Neural progenitor cell (in vitro differentiated cells): ENCODE results near the gene CHTOP. TPM values are rescaled to one million over a fixed set of nuclear protein-coding genes. Genes with fewer than 3 reads are reported as not detected.

Experiments used
- DNase-seq: peaks from one replicate; pipeline ENCODE4 v3.0.0-alpha.2; 2016; ENCODE audit warnings: low spot score
- H2AFZ ChIP-seq: fragments of 200-600 bp; sonication (generic); replicated peaks from 2 replicates; pipeline ENCODE4 v1.6.1; 2016; ENCODE audit warnings: antibody characterized with exemption
- H3F3A ChIP-seq: fragments of 200-600 bp; sonication (generic); 2 replicates; pipeline ENCODE4 v1.6.1; 2016; ENCODE audit warnings: antibody characterized with exemption, low read depth
- H3K27ac ChIP-seq: fragments of 200-600 bp; sonication (generic); 2 replicates; pipeline ENCODE4 v1.5.1; 2016; ENCODE audit warnings: mild to moderate bottlenecking
- H3K27me3 ChIP-seq: fragments of 200-600 bp; sonication (generic); 2 replicates; pipeline ENCODE4 v1.6.1; 2016; ENCODE audit warnings: mild to moderate bottlenecking, moderate library complexity
- H3K36me3 ChIP-seq: fragments of 200-600 bp; sonication (generic); 2 replicates; pipeline ENCODE4 v1.5.1; 2016
- H3K4me1 ChIP-seq: fragments of 200-600 bp; sonication (generic); 2 replicates; pipeline ENCODE4 v1.6.1; 2016; ENCODE audit warnings: mixed run types
- H3K4me2 ChIP-seq: fragments of 200-600 bp; sonication (generic); 2 replicates; pipeline ENCODE4 v1.6.1; 2016
- H3K4me3 ChIP-seq: fragments of 200-600 bp; sonication (generic); 2 replicates; pipeline ENCODE4 v1.5.1; 2016
- H3K79me2 ChIP-seq: fragments of 200-600 bp; sonication (generic); 2 replicates; pipeline ENCODE4 v1.6.1; 2016; ENCODE audit warnings: low read depth
- H3K9ac ChIP-seq: fragments of 200-600 bp; sonication (generic); 2 replicates; pipeline ENCODE4 v1.6.1; 2016
- H3K9me3 ChIP-seq: fragments of 200-600 bp; sonication (generic); 2 replicates; pipeline ENCODE4 v1.5.1; 2016; ENCODE audit warnings: low read depth
- H4K20me1 ChIP-seq: fragments of 200-600 bp; sonication (generic); 2 replicates; pipeline ENCODE4 v1.6.1; 2016; ENCODE audit warnings: low read depth
- H3K27ac Mint-ChIP-seq: 3 replicates; pipeline ENCODE4 v1.8.0; 2021; ENCODE audit warnings: mixed read lengths
- H3K27me3 Mint-ChIP-seq: 2 replicates; pipeline ENCODE4 v1.8.0; 2022; ENCODE audit warnings: low read depth, mild to moderate bottlenecking, inconsistent platforms, moderate library complexity, mixed read lengths; ENCODE audit not compliant: insufficient read depth
- H3K36me3 Mint-ChIP-seq: 3 replicates; pipeline ENCODE4 v1.8.0; 2021; ENCODE audit warnings: mixed read lengths
- H3K4me1 Mint-ChIP-seq: 3 replicates; pipeline ENCODE4 v1.8.0; 2021; ENCODE audit warnings: mixed read lengths
- H3K4me3 Mint-ChIP-seq: 3 replicates; pipeline ENCODE4 v1.8.0; 2021; ENCODE audit warnings: mild to moderate bottlenecking, moderate library complexity, mixed read lengths
- H3K9me3 Mint-ChIP-seq: 3 replicates; pipeline ENCODE4 v1.8.0; 2020; ENCODE audit warnings: mixed read lengths
- CTCF ChIP-seq: fragments of 200-600 bp; sonication (generic); IDR thresholded peaks from 2 replicates; pipeline ENCODE4 v1.5.1; 2017; ENCODE audit warnings: antibody characterized with exemption, mild to moderate bottlenecking
- EZH2 ChIP-seq: fragments of 200-600 bp; sonication (generic); IDR thresholded peaks from 2 replicates; pipeline ENCODE4 v1.6.1; 2017; ENCODE audit warnings: antibody characterized with exemption, mild to moderate bottlenecking, moderate library complexity
- EZH2phosphoT487 ChIP-seq: fragments of 200-600 bp; sonication (generic); IDR thresholded peaks from 2 replicates; pipeline ENCODE4 v1.6.1; 2017; ENCODE audit warnings: antibody characterized with exemption
- total RNA-seq: library from RNA; depleted of rRNA; stranded (reverse); fragments of >200 nt; gene quantifications from 2 replicates; pipeline ENCODE4 v1.2.3, GENCODE V29; 2015; ENCODE audit warnings: low replicate concordance

Gene CHTOP
- total RNA-seq, 1 donor from 2014 or later: 96.1 TPM

GRCh38 chr1:153646672-153647345 is 12.9 kb downstream of the CHTOP start:
- no peaks in the 10 kb centered on the region for H3K9me3 ChIP-seq
- Mint-ChIP-seq H3K4me1 (no peaks in the 10 kb centered on the region), H3K4me3 (no peak overlapping the region), H3K9me3 (peaks cover 2% of the 10 kb centered on the region), H3K27ac (no peak overlapping the region), H3K27me3 (peaks cover 14% of the 10 kb centered on the region), H3K36me3 (peaks cover 33% of the 10 kb centered on the region)
- H4K20me1 ChIP-seq: peaks cover 24% of the 10 kb centered on the region
- no peak for DNase-seq
- H3K79me2 ChIP-seq: peaks cover 19% of the 10 kb centered on the region
- H3K27me3 ChIP-seq: no peaks in the 10 kb centered on the region
- no peak for TF ChIP-seq EZH2phosphoT487
- no peak for TF ChIP-seq EZH2
- TF ChIP-seq CTCF: no peak
- no peak overlapping the region for H3K4me2 ChIP-seq
- H3F3A ChIP-seq: peaks cover 53% of the 10 kb centered on the region
- H3K27ac ChIP-seq: peak overlapping the region; percentile 42
- H3K36me3 ChIP-seq: peaks cover 20% of the 10 kb centered on the region
- H3K4me1 ChIP-seq: no peaks in the 10 kb centered on the region
- H2AFZ ChIP-seq: no peak overlapping the region
- H3K9ac ChIP-seq: no peak overlapping the region
- H3K4me3 ChIP-seq: no peak overlapping the region

- DNase-seq: no peak
- Histone ChIP-seq H3K27me3 (no peaks in the 10 kb centered on the region), H3K79me2 (peaks cover 14% of the 10 kb centered on the region), H3K36me3 (peaks cover 20% of the 10 kb centered on the region), H3K9me3 (no peaks in the 10 kb centered on the region), H3K4me3 (no peak overlapping the region), H3K4me1 (no peaks in the 10 kb centered on the region), H2AFZ (no peak overlapping the region), H3K9ac (no peak overlapping the region), H3K27ac (peak overlapping the region; percentile 42), H3K4me2 (no peak overlapping the region), H4K20me1 (peaks cover 20% of the 10 kb centered on the region), H3F3A (peaks cover 50% of the 10 kb centered on the region)
- no peak for TF ChIP-seq EZH2
- no peak for TF ChIP-seq EZH2phosphoT487
- TF ChIP-seq CTCF: no peak
- Mint-ChIP-seq H3K4me3 (peak overlapping the region; percentile 44), H3K9me3 (peaks cover 2% of the 10 kb centered on the region), H3K4me1 (no peaks in the 10 kb centered on the region), H3K27ac (peak overlapping the region; percentile 66), H3K27me3 (peaks cover 15% of the 10 kb centered on the region), H3K36me3 (peaks cover 29% of the 10 kb centered on the region)
Measured at GRCh38 chr1:153647346-153647714, 13.5 kb downstream of the CHTOP start.

- Histone ChIP-seq H3F3A (peaks cover 42% of the 10 kb centered on the region), H3K9ac (no peak overlapping the region), H2AFZ (no peak overlapping the region), H3K4me2 (no peak overlapping the region), H3K27ac (no peak overlapping the region), H3K4me1 (no peaks in the 10 kb centered on the region), H3K36me3 (peaks cover 12% of the 10 kb centered on the region), H3K9me3 (no peaks in the 10 kb centered on the region), H4K20me1 (peaks cover 12% of the 10 kb centered on the region), H3K79me2 (peaks cover 6% of the 10 kb centered on the region), H3K4me3 (no peak overlapping the region), H3K27me3 (no peaks in the 10 kb centered on the region)
- Mint-ChIP-seq H3K4me1 (no peaks in the 10 kb centered on the region), H3K36me3 (peaks cover 26% of the 10 kb centered on the region), H3K27ac (peak overlapping the region; percentile 85), H3K9me3 (peaks cover 2% of the 10 kb centered on the region), H3K27me3 (peaks cover 15% of the 10 kb centered on the region), H3K4me3 (no peak overlapping the region)
- DNase-seq: no peak
- TF ChIP-seq CTCF: no peak
- no peak for TF ChIP-seq EZH2
- TF ChIP-seq EZH2phosphoT487: no peak
Measured at GRCh38 chr1:153648000-153648643, 14.3 kb downstream of the CHTOP start.
